ENCODE data around the gene ZFPL1. TPM values are rescaled to one million over a fixed set of nuclear protein-coding genes. Genes with fewer than 3 reads are reported as not detected.

ZFPL1 gene
- total and polyA plus RNA-seq, 2 donors (not counting 3 experiments of a cell fraction or from before 2014, with no cell fraction given), result 37.6 to 139 TPM

GRCh38 chr11:65127473-65128181, 43.6 kb downstream of the ZFPL1 start:
- Histone ChIP-seq H3K9me1 (replicated peaks; ENCODE audit: control insufficient read depth, extremely low read depth, insufficient read depth, low read length) (no peaks in the 10 kb centered on the region), H3K79me2 (ENCODE audit: control insufficient read depth, insufficient read depth, low read length) (peaks cover 12% of the 10 kb centered on the region), H3K9ac (replicated peaks; ENCODE audit: extremely low read depth, insufficient read depth, low read length) (no peak overlapping the region), H4K20me1 (replicated peaks; ENCODE audit: control insufficient read depth, extremely low read depth, insufficient read depth, low read length) (no peaks in the 10 kb centered on the region), H3K4me3 (replicated peaks in 1 of 3; ENCODE audit: insufficient read depth in 1 of 3, low read depth in 1 of 3, low read length in 3 of 3) (no peak overlapping the region), H3K4me1 (ENCODE audit: control insufficient read depth, extremely low read depth, insufficient read depth, low read length) (peaks cover 4% of the 10 kb centered on the region), H3K4me2 (ENCODE audit: insufficient read depth, low read length) (no peak overlapping the region), H3K9me3 (replicated peaks; ENCODE audit: control insufficient read depth, insufficient read depth, low read length) (no peaks in the 10 kb centered on the region), H2AFZ (ENCODE audit: low read depth, low read length) (no peak overlapping the region), H3K27me3 (ENCODE audit: control insufficient read depth in 2 of 2, insufficient read depth in 2 of 2, low read length in 2 of 2) (no peaks in the 10 kb centered on the region), H3K27ac (ENCODE audit: insufficient read depth, low read depth, low read length) (no peak overlapping the region), H3K36me3 (ENCODE audit: control insufficient read depth in 2 of 2, extremely low read depth in 1 of 2, insufficient read depth in 2 of 2, low read length in 2 of 2) (peaks cover 11 to 56% of the 10 kb centered on the region in 2 experiments)
- CTCF ChIA-PET, result interaction anchor here (1.2 kb wide), 2 partner anchors 10 to 17 kb away, joined by 3 read pairs; partner anchors contain the start of gene ZNHIT2
- intact Hi-C loops (cut with micrococcal nuclease), result no loop called here
- BruUV-seq (replicated peaks), result no TSS peak
- no peak for FAIRE-seq
- no peak for DNase-seq (ENCODE audit: low read depth, low spot score)
- TF ChIP-seq POLR2AphosphoS5 (IDR thresholded peaks at IDR 0.05; ENCODE audit: insufficient read depth, low read depth, low read length), result no peak
- TF ChIP-seq CTCF (IDR thresholded peaks at IDR 0.05; ENCODE audit: extremely low read depth in 1 of 2, insufficient read depth in 1 of 2, low read depth in 1 of 2, low read length in 2 of 2), result no peak
- no peak for TF ChIP-seq POLR2A (IDR thresholded peaks at IDR 0.05; ENCODE audit: low read depth, low read length)
- TF ChIP-seq JUN (IDR thresholded peaks at IDR 0.05; ENCODE audit: borderline replicate concordance, insufficient read depth, insufficient read length, low read depth), result no peak
- TF ChIP-seq GATA2 (IDR thresholded peaks at IDR 0.05; ENCODE audit: insufficient read depth, insufficient read length, low read depth, low read length), result no peak
- TF ChIP-seq FOS (IDR thresholded peaks at IDR 0.05; ENCODE audit: borderline replicate concordance, insufficient read depth, low read length), result no peak
- TF ChIP-seq MYC (IDR thresholded peaks at IDR 0.05; ENCODE audit: low read depth, low read length), result no peak
- no peak for TF ChIP-seq EZH2 (IDR thresholded peaks at IDR 0.05; ENCODE audit: borderline replicate concordance, low read depth, low read length, severe bottlenecking)
- TF ChIP-seq MAX (IDR thresholded peaks at IDR 0.05; ENCODE audit: insufficient read depth, insufficient read length), result no peak
- dilution Hi-C loops (cut with MboI; ENCODE audit: extremely low pct_ligation_motif_present, low sequenced_read_pairs), result no loop called here
- POLR2A ChIA-PET, result interaction anchor here (1.5 kb wide), 1 partner anchor 10 kb away, joined by 4 read pairs; the partner anchor contains the start of gene ZNHIT2

All from endothelial cell of umbilical vein (primary cell).